ENCODE data around the gene MRPS22. TPM values are rescaled to one million over a fixed set of nuclear protein-coding genes. Genes with fewer than 3 reads are reported as not detected.

Gene MRPS22
- total and polyA plus RNA-seq, 2 of the 13 experiments (the other 11 are each of a cell fraction or from before 2014, with no cell fraction given): 52.7 to 113 TPM

DNA sequence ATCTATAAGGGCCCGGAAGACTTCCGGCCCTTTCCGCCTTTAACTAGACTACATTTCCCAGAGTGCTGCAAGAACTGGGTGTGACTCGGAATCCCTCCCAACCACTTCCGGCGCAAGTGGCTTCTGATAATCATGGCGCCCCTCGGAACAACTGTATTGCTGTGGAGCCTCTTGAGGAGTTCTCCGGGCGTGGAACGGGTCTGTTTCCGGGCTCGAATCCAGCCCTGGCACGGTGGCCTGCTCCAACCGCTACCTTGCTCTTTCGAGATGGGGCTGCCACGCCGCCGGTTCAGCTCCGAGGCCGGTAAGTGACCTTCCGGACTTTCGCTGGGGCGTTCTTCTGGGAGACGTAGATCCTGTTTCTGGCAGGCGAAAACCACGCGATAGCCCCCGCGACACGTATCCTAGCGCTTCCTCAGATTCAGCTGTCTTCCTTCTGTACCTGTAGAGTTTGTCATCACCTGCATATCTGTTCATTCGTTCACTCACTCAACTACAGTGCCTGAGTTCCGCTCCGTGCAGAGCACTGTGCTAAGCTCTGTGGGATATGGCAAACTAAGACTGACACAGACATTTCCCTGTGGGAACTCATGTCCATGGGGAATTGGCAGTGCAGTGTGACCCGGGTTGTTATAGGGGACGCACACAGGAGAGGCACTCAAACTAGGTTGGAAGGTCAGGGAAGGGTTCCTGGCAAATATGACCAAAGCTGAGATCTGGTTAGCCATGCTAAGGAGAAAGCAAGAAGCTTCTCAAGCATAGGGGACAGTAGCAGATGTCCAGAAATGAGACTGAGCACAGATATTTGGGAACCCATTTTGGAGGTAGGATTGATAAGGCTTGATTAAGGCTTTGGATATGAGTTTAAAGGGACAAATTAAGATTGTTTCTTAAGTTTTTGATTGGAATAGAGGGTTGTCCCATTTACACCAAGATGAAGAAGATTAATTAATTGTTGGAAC lies at the start of gene MRPS22 (continued):
- TF ChIP-seq, protein P1, sequence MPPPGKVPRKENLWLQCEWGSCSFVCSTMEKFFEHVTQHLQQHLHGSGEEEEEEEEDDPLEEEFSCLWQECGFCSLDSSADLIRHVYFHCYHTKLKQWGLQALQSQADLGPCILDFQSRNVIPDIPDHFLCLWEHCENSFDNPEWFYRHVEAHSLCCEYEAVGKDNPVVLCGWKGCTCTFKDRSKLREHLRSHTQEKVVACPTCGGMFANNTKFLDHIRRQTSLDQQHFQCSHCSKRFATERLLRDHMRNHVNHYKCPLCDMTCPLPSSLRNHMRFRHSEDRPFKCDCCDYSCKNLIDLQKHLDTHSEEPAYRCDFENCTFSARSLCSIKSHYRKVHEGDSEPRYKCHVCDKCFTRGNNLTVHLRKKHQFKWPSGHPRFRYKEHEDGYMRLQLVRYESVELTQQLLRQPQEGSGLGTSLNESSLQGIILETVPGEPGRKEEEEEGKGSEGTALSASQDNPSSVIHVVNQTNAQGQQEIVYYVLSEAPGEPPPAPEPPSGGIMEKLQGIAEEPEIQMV (CRISPR knock-in tag; IDR thresholded peaks at IDR 0.05; ENCODE audit: low read depth): no peak
- TF ChIP-seq TOPORS (CRISPR knock-in tag; IDR thresholded peaks at IDR 0.05) (no peak), SMAD9 (CRISPR knock-in tag; IDR thresholded peaks at IDR 0.05) (no peak), TCF12 (IDR thresholded peaks at IDR 0.05) (no peak), TCF12 (CRISPR knock-in tag; IDR thresholded peaks at IDR 0.05) (no peak), MLLT10 (CRISPR knock-in tag; IDR thresholded peaks at IDR 0.05) (no peak), MTF2 (CRISPR knock-in tag; IDR thresholded peaks at IDR 0.05; ENCODE audit: borderline replicate concordance) (no peak), JUN (CRISPR knock-in tag; IDR thresholded peaks at IDR 0.05) (no peak), GABPB1 (CRISPR knock-in tag; IDR thresholded peaks at IDR 0.05) (peak; percentile 96), HDAC6 (IDR thresholded peaks at IDR 0.05; ENCODE audit: low read depth, low read length) (no peak), KAT7 (CRISPR knock-in tag; IDR thresholded peaks at IDR 0.05; ENCODE audit: borderline replicate concordance) (0 out of 2 replicates have a peak, but pooled peaks have one; percentile 8), NCOR1 (IDR thresholded peaks at IDR 0.05; ENCODE audit: borderline replicate concordance, low read length) (peak; percentile 44; the same call in 1 of the 2 replicates), KDM6A (CRISPR knock-in tag; IDR thresholded peaks at IDR 0.05; ENCODE audit: low read depth) (peak; percentile 29; the same call in 1 of the 2 replicates), ZNF260 (CRISPR knock-in tag; IDR thresholded peaks at IDR 0.05; ENCODE audit: borderline replicate concordance, low read depth) (no peak)
- TF ChIP-seq, protein P2, sequence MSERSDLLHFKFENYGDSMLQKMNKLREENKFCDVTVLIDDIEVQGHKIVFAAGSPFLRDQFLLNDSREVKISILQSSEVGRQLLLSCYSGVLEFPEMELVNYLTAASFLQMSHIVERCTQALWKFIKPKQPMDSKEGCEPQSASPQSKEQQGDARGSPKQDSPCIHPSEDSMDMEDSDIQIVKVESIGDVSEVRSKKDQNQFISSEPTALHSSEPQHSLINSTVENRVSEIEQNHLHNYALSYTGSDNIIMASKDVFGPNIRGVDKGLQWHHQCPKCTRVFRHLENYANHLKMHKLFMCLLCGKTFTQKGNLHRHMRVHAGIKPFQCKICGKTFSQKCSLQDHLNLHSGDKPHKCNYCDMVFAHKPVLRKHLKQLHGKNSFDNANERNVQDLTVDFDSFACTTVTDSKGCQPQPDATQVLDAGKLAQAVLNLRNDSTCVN (CRISPR knock-in tag; IDR thresholded peaks at IDR 0.05; ENCODE audit: borderline replicate concordance): 0 out of 2 replicates have a peak, but pooled peaks have one; percentile 28
- TF ChIP-seq, protein P3, sequence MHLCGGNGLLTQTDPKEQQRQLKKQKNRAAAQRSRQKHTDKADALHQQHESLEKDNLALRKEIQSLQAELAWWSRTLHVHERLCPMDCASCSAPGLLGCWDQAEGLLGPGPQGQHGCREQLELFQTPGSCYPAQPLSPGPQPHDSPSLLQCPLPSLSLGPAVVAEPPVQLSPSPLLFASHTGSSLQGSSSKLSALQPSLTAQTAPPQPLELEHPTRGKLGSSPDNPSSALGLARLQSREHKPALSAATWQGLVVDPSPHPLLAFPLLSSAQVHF (CRISPR knock-in tag; IDR thresholded peaks at IDR 0.05): no peak
- TF ChIP-seq, protein P4, sequence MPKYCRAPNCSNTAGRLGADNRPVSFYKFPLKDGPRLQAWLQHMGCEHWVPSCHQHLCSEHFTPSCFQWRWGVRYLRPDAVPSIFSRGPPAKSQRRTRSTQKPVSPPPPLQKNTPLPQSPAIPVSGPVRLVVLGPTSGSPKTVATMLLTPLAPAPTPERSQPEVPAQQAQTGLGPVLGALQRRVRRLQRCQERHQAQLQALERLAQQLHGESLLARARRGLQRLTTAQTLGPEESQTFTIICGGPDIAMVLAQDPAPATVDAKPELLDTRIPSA (CRISPR knock-in tag; IDR thresholded peaks at IDR 0.05; ENCODE audit: borderline replicate concordance): no peak
- TF ChIP-seq, protein P5, sequence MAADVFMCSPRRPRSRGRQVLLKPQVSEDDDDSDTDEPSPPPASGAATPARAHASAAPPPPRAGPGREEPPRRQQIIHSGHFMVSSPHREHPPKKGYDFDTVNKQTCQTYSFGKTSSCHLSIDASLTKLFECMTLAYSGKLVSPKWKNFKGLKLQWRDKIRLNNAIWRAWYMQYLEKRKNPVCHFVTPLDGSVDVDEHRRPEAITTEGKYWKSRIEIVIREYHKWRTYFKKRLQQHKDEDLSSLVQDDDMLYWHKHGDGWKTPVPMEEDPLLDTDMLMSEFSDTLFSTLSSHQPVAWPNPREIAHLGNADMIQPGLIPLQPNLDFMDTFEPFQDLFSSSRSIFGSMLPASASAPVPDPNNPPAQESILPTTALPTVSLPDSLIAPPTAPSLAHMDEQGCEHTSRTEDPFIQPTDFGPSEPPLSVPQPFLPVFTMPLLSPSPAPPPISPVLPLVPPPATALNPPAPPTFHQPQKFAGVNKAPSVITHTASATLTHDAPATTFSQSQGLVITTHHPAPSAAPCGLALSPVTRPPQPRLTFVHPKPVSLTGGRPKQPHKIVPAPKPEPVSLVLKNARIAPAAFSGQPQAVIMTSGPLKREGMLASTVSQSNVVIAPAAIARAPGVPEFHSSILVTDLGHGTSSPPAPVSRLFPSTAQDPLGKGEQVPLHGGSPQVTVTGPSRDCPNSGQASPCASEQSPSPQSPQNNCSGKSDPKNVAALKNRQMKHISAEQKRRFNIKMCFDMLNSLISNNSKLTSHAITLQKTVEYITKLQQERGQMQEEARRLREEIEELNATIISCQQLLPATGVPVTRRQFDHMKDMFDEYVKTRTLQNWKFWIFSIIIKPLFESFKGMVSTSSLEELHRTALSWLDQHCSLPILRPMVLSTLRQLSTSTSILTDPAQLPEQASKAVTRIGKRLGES (CRISPR knock-in tag; IDR thresholded peaks at IDR 0.05; ENCODE audit: borderline replicate concordance): peak; percentile 52; the same call in 1 of the 2 replicates
- TF ChIP-seq, protein P6, sequence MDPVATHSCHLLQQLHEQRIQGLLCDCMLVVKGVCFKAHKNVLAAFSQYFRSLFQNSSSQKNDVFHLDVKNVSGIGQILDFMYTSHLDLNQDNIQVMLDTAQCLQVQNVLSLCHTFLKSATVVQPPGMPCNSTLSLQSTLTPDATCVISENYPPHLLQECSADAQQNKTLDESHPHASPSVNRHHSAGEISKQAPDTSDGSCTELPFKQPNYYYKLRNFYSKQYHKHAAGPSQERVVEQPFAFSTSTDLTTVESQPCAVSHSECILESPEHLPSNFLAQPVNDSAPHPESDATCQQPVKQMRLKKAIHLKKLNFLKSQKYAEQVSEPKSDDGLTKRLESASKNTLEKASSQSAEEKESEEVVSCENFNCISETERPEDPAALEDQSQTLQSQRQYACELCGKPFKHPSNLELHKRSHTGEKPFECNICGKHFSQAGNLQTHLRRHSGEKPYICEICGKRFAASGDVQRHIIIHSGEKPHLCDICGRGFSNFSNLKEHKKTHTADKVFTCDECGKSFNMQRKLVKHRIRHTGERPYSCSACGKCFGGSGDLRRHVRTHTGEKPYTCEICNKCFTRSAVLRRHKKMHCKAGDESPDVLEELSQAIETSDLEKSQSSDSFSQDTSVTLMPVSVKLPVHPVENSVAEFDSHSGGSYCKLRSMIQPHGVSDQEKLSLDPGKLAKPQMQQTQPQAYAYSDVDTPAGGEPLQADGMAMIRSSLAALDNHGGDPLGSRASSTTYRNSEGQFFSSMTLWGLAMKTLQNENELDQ (CRISPR knock-in tag; IDR thresholded peaks at IDR 0.05; ENCODE audit: borderline replicate concordance): no peak

Measured in HepG2 (cell line).